Activated CD4-positive, alpha-beta T cell treated with anti-CD3 and anti-CD28 coated beads for 1 hour (primary cell): ENCODE results near the gene TMEM161B.
"Not testable (repeated sequence)": the region's sequence is repeated elsewhere in the genome, so short reads cannot be mapped to it uniquely, and the experiment has no call there.

Source experiments
- DNase-seq: peaks from one replicate; pipeline ENCODE4 v3.0.0-alpha.2; 2020

The TMEM161B gene

GRCh38 chr5:88248743-88249540, 19.7 kb downstream of the TMEM161B start:
- no peak for DNase-seq

GRCh38 chr5:88248094-88248493, 20.6 kb downstream of the TMEM161B start:
- DNase-seq = no peak

GRCh38 chr5:88245893-88246244, 22.8 kb downstream of the TMEM161B start:
- no peak for DNase-seq

- no peak for DNase-seq
Measured at GRCh38 chr5:88245241-88245892, 23.3 kb downstream of the TMEM161B start.

- DNase-seq = no peak
Measured at GRCh38 chr5:88244686-88245085, 24.0 kb downstream of the TMEM161B start.

- not testable (repeated sequence) for DNase-seq
Measured at GRCh38 chr5:88243493-88243892, 25.2 kb downstream of the TMEM161B start.

- no peak for DNase-seq
Measured at GRCh38 chr5:88238732-88239131, 29.9 kb downstream of the TMEM161B start.

- no peak for DNase-seq
Measured at GRCh38 chr5:88236866-88237642, 31.6 kb downstream of the TMEM161B start.

GRCh38 chr5:88235828-88236227, 32.8 kb downstream of the TMEM161B start:
- DNase-seq = no peak

- DNase-seq = no peak
Measured at GRCh38 chr5:88235346-88235745, 33.3 kb downstream of the TMEM161B start.

GRCh38 chr5:88230546-88231066, 38.0 kb downstream of the TMEM161B start:
- DNase-seq = no peak

GRCh38 chr5:88226881-88227450, 41.7 kb downstream of the TMEM161B start:
- no peak for DNase-seq

- DNase-seq = no peak
Measured at GRCh38 chr5:88214655-88215054, 54.0 kb downstream of the TMEM161B start.

- no peak for DNase-seq
Measured at GRCh38 chr5:88207575-88207974, 61.1 kb downstream of the TMEM161B start.

- no peak for DNase-seq
Measured at GRCh38 chr5:88203981-88204750, 64.5 kb downstream of the TMEM161B start.

- DNase-seq = no peak
Measured at GRCh38 chr5:88195636-88196035, 73.0 kb downstream of the TMEM161B start.

GRCh38 chr5:88193896-88194295, 74.7 kb downstream of the TMEM161B start:
- DNase-seq = no peak

- no peak for DNase-seq
Measured at GRCh38 chr5:88190106-88190834, 78.4 kb downstream of the TMEM161B start.

- DNase-seq = not testable (repeated sequence)
Measured at GRCh38 chr5:88189484-88189883, 79.2 kb downstream of the TMEM161B start.

GRCh38 chr5:88188458-88189132, 80.0 kb downstream of the TMEM161B start:
- DNase-seq = no peak

GRCh38 chr5:88183255-88183654, 85.4 kb downstream of the TMEM161B start:
- no peak for DNase-seq
